Endothelial cell (in vitro differentiated cells): ENCODE data around the gene ITPRIPL1. TPM values are rescaled to one million over a fixed set of nuclear protein-coding genes. Genes with fewer than 3 reads are reported as not detected.
A peak's percentile ranks its signal among the peaks of the same experiment; 100 is the strongest.

Source experiments
- DNase-seq: peaks from one replicate; pipeline ENCODE4 v3.0.0; 2021; ENCODE audit warnings: low spot score
- H3K27ac Mint-ChIP-seq: one replicate; pipeline ENCODE4 v1.8.0; 2021; ENCODE audit warnings: mixed read lengths, inconsistent platforms; ENCODE audit not compliant: unreplicated experiment
- H3K27me3 Mint-ChIP-seq: one replicate; pipeline ENCODE4 v1.8.0; 2021; ENCODE audit warnings: mild to moderate bottlenecking, moderate library complexity, mixed read lengths, inconsistent platforms; ENCODE audit not compliant: unreplicated experiment
- H3K36me3 Mint-ChIP-seq: one replicate; pipeline ENCODE4 v1.8.0; 2021; ENCODE audit warnings: mild to moderate bottlenecking, low read depth, mixed read lengths, inconsistent platforms; ENCODE audit not compliant: unreplicated experiment
- H3K4me1 Mint-ChIP-seq: one replicate; pipeline ENCODE4 v1.8.0; 2021; ENCODE audit warnings: mild to moderate bottlenecking, mixed read lengths, inconsistent platforms; ENCODE audit not compliant: unreplicated experiment
- H3K4me3 Mint-ChIP-seq: one replicate; pipeline ENCODE4 v1.8.0; 2021; ENCODE audit warnings: mild to moderate bottlenecking, mixed read lengths, inconsistent platforms; ENCODE audit not compliant: unreplicated experiment
- H3K9me3 Mint-ChIP-seq: one replicate; pipeline ENCODE4 v1.8.0; 2021; ENCODE audit warnings: mixed read lengths, inconsistent platforms; ENCODE audit not compliant: unreplicated experiment
- CTCF ChIP-seq: fragments of 200-600 bp; sonication (generic); IDR thresholded peaks from one replicate; pipeline ENCODE4 v1.5.0; 2021; ENCODE audit warnings: antibody characterized with exemption; ENCODE audit not compliant: unreplicated experiment
- total RNA-seq: library from RNA; stranded (reverse); fragmentation: NEBNext Ultra II Directional; extraction: Animal tissue kit (Norgen Biotek cat#: 25700); gene quantifications from one replicate; pipeline ENCODE4 v1.2.1, GENCODE V29; 2021; ENCODE audit not compliant: unreplicated experiment

ITPRIPL1 gene
- total RNA-seq, 1 donor from 2014 or later: 1.8 TPM

GRCh38 chr2:96296925-96297324, 28.2 kb upstream of the ITPRIPL1 start:
- Mint-ChIP-seq H3K27ac (no peak overlapping the region), H3K9me3 (no peaks in the 10 kb centered on the region), H3K4me3 (no peak overlapping the region), H3K27me3 (no peaks in the 10 kb centered on the region), H3K4me1 (peaks cover 4% of the 10 kb centered on the region), H3K36me3 (peaks cover 70% of the 10 kb centered on the region)
- DNase-seq: no peak
- TF ChIP-seq CTCF: no peak

- no peak for TF ChIP-seq CTCF
- Mint-ChIP-seq H3K27me3 (peaks cover 3% of the 10 kb centered on the region), H3K9me3 (no peaks in the 10 kb centered on the region), H3K27ac (no peak overlapping the region), H3K4me3 (peak overlapping the region; percentile 6), H3K4me1 (peaks cover 30% of the 10 kb centered on the region), H3K36me3 (peaks cover 53% of the 10 kb centered on the region)
- no peak for DNase-seq
Measured at GRCh38 chr2:96301865-96302264, 23.3 kb upstream of the ITPRIPL1 start.

GRCh38 chr2:96304606-96305005, 20.5 kb upstream of the ITPRIPL1 start:
- Mint-ChIP-seq H3K4me3 (peak overlapping the region; percentile 99), H3K4me1 (peaks cover 26% of the 10 kb centered on the region), H3K36me3 (peaks cover 31% of the 10 kb centered on the region), H3K9me3 (no peaks in the 10 kb centered on the region), H3K27me3 (peaks cover 3% of the 10 kb centered on the region), H3K27ac (peak overlapping the region; percentile 95)
- no peak for DNase-seq
- no peak for TF ChIP-seq CTCF

- DNase-seq: peak; percentile 67
- no peak for TF ChIP-seq CTCF
- Mint-ChIP-seq H3K27ac (peak within 1 kb of the TSS; percentile 95), H3K36me3 (peaks cover 31% of the 10 kb centered on the region), H3K9me3 (no peaks in the 10 kb centered on the region), H3K4me3 (peak within 1 kb of the TSS; percentile 99), H3K27me3 (peaks cover 6% of the 10 kb centered on the region), H3K4me1 (peaks cover 26% of the 10 kb centered on the region)
Measured at GRCh38 chr2:96305091-96305978, 19.8 kb upstream of the ITPRIPL1 start, which contains the start of gene SNRNP200. SNRNP200 (minus strand) TSS chr2:96305546; CDS start chr2:96305437, 109 bp downstream.

GRCh38 chr2:96305979-96306308, 19.2 kb upstream of the ITPRIPL1 start:
- Mint-ChIP-seq H3K4me3 (peak overlapping the region; percentile 99), H3K9me3 (no peaks in the 10 kb centered on the region), H3K36me3 (peaks cover 29% of the 10 kb centered on the region), H3K27ac (peak overlapping the region; percentile 93), H3K27me3 (peaks cover 6% of the 10 kb centered on the region), H3K4me1 (peaks cover 26% of the 10 kb centered on the region)
- TF ChIP-seq CTCF: no peak
- DNase-seq: no peak
